Fibroblast of skin of right quadriceps (primary cell): ENCODE results near the gene TBC1D2B.
"Not testable (repeated sequence)": the region's sequence is repeated elsewhere in the genome, so short reads cannot be mapped to it uniquely, and the experiment has no call there.

Source experiments
- DNase-seq: peaks from one replicate; pipeline ENCODE4 v3.0.0-alpha.2; 2013

Gene TBC1D2B

DNA sequence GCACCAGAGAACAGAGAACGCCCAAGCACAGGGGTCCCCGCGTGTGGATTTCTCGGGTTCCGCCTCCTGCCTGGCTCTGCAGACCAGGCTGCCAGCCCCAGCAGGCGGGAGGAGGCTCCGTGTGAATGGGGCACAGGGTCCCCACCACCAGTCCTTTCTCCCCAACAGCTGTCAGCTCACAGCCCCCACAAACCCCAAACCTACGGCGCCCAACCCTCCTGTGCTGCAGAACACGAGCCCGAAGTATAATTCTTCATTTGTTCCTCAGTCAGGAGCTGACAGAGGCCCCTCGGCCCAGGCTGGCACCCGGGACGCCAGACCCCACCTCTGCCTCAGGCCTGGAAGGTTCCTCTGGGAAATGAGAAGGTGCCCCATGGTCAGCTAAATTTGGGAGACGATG, 78.0 kb downstream of the TBC1D2B start:
- DNase-seq, result no peak

DNA sequence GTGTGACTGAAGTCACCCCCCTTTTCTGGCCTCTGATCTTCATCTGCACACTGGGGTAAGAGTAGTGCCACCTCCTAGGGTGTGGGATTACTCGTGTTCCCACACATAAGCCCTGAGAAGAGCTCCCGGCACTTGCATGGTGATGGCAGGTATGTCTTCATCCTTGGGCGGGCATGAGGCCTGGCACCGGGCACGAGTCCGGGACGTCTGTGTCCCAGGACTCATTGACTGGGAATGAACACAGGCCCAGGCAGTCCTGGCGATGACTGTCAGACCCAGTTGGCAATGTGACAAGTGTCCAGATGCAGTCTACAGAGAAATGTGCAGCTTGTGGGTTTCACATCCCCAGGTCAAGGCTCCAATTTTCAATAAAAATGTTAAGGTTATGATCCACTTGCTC, 78.9 kb downstream of the TBC1D2B start:
- no peak for DNase-seq

DNA sequence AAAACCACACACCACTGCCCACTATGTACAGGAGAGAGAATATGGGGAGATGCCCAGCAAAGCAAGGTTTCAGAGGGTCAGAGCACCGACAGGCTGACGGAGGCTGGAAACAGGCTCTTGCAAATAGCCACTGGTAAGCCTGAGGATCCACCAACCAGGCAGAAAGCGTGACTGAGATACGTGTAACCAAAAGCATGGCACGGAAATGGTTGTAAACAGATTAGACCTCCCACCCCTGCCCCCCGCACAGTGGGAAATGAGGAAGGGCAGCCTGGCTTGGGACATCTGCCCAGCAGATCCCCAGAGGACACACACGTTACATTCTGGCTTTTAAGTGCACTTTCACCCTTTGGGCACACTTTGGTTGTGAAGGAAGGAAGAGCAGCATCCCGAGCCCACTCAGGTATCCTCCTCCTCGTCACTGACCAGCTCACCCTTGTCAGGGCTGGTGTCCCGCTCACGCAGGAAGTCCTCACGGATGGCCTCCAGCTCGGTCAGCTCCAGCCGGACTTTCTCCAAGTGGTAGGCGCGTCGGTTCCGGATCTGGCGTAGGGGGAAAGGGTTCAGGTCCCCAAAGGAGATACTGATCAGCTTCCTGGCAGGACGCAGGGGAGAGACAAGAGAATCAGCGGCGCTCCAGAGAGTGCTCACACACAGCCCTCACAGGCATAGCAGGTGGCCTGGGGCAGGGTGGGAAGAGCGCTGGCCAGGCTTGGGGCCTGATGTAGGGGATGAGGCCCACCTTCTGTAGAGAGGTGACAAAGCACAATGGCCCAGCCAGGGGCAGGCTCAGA, 79.6 kb downstream of the TBC1D2B start:
- DNase-seq, result not testable (repeated sequence)

DNA sequence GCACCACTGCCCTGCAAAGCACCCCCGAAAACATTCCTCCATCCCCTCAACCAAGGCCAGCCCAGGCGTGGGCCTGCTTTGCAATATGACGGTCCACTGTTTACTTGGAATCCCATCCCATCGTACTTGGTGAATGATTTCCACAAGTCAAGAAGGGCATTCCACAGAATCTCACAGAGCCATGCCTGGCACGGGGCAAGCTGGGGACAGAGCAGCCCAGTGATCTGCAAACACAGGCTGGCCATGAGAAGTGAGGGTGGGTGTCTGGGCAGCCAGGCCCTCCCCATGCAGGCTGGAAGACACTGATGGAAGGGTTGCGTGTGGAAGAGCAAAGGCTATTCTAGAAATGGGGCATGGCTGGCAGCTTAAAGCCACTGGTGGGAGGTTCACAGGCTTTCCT, 80.3 kb downstream of the TBC1D2B start:
- DNase-seq, result not testable (repeated sequence)

DNA sequence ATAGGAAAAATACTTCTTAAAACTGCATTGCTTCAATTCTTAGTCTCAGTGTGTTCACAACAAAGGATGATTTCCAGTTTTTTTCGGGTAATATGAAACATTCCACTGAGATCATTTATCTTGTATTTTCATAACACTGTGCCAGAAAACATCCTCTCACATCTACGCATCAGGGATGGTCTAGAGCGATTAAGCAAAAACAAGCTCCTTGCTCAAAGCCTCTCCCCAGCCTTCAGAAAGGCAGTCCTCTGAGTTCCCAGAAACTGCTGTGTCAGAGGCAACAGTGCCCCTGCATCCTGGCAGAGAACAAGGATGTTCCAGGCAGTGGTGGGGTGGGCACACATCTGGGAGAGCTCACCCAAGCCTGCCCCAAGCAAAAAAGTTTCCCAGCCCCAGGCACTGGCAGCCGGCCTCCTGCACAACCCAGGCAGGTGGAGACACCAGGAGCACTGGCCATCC, 80.8 kb downstream of the TBC1D2B start:
- DNase-seq, result not testable (repeated sequence)

DNA sequence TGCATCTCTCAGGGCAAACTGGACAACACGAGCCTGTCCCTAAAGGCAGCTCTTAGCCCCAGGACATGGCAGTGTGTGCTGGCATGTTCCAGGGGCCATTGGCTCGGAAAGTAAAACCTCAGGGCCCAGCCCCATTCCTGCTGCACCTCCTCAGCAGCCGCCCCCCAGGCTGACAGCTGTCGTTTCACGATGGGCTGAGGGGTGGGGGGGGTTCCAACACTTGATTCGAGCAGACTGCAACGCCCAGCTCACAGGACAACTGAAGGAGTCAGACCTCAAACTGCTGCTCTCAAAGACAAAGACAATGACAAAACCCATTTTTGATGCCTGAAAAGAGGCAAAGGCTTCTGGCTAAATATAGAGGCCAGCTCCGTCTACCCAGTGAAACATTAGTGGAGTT, 81.3 kb downstream of the TBC1D2B start:
- DNase-seq, result not testable (repeated sequence)

DNA sequence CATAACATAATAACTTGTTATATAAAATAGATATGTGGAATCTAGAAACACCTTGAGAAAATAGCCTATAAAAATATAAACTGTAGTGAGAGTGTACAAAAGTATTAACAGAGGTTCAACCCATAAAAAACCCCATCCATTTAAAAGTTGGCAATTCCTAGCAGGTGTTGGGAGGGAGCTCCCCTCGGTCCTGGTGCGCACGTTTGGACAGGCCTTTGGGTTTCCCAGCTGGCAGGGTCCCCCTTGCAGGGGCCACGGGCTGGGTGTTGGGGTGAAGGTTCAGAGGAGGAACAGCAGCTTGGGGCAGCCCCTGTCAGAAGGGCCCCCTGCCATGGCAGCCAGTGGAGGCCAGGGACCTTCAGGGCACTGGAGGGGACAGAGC, 82.0 kb downstream of the TBC1D2B start:
- not testable (repeated sequence) for DNase-seq

DNA sequence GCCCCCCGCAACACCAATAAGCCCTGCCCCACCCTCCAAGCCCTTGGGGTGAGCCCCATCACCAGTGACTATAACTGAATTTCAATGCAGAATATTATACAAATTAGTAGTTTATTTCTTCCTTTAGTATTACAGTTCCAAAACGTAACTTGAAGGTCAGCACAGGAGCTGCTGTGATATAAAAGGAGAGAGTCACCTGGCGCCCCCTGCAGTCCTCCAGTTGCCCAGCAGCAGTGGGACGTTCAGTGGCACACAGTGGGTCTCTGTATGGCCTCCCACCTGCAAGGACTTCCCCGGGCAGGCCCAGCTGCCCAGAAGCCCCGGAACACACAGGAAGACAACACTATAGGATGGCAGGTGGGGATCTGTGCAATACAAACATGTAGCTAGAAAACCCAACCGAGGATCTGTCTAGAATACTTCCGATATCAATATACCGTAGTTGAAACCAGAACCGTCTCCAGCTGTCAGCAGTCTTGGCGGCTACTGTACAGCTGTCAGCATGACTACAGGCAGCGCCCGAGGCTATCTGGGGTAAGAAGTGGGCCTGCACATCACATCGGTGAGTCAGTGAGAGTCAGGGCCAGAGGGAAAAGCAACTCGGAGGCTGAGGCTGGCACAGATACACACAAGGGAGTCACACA, 82.5 kb downstream of the TBC1D2B start:
- peak; percentile 56 for DNase-seq

DNA sequence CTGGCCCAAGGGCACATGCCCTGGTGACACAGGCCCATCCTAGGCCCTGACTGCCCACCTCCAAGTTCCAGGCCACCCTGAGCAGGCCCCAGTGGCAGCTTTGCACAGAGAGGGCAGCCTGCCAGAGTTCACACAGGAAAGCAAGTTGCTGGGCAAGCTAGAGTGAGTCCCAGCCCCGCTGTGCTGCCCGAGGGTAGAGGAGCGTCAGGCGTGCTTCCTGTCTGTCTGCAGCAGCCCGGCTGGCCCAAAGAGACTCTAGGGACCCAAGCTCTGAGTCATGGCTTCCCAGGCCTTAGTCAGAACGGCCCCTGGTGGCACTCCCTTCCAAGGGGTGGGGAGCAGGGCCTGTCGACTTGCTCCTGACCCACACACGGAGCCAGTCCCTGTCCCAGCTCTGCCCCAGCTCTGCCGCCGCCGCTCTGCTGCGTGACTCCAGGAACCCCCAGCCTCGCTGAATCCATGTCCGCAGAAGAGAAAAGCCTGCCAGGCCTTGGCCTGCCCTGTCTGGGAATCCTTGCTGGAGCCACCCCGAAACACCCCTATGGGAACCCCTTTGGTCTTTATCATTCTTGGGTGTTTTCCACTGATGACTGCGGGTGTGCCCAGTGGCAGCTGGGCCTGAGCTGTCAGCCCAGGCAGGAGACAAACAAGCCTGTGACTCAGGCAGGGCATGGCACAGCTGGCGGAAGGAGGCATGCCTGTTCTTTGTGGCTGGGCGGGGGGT, 83.4 kb downstream of the TBC1D2B start:
- DNase-seq, result peak; percentile 91

DNA sequence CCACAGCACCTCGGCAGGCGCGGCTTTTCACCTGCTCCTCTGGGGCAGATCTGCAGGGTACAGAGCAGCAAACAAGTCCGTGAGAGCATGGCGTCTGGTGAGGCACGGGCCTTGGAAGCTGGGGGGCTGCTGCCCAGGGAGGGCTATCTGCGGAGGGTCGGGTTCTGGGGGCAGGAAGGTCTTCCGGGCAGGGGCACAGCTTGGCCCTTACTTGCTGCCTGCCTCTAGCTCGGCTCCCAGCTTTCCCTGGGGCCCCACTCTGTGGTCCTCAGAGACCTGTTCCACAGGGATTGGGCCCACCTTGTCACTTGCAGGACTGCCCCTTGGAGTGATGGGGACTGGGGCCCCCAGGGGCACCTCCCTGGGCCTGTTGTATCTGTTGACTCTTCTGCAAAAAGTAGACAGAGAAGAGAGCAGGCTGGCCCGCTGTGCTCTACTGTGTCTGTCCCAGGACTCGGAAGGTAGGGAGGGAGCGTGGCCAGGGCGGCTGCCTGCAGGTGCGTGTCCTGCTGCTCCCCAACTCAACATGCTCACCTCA, 84.1 kb downstream of the TBC1D2B start:
- no peak for DNase-seq

DNA sequence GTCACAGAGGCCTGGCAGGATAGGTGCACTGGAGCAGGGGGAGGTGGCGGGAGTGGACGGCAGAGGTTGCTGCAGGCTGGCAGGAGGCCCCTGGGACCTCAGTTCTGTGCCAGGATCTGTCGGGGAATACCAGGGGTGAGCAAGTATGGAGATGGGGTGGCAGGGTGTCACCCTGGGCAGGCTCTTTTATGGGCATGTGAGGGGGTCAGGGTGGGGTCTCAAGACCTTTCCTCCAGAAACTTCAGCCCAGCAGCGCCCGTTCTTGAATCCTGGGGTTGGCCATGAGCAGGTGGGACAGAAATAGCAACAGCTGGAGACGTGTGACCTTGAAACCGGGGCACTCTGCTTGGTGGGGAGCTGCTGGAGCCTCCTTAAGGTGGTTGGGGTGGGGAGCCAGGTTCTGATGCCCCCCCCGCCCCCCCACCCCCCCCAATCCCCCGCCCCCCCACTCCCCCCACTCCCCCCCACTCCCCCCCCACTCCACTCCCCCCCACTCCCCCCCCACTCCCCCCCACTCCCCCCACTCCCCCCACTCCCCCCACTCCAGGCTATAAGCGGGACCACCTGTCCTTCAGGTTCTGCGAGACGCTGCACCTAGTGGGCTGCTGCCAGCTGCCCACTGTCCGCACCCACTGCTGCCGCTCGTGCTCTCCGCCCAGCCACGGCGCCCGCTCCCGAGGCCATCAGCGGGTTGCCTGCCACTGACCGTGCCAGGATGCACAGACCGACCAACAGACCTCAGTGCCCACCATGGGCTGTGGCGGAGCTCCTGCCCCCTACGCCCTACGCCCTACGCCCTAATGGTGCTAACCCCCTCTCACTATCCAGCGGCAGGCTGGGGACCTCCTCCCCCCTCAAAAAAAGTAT, 84.9 kb downstream of the TBC1D2B start:
- no peak for DNase-seq

DNA sequence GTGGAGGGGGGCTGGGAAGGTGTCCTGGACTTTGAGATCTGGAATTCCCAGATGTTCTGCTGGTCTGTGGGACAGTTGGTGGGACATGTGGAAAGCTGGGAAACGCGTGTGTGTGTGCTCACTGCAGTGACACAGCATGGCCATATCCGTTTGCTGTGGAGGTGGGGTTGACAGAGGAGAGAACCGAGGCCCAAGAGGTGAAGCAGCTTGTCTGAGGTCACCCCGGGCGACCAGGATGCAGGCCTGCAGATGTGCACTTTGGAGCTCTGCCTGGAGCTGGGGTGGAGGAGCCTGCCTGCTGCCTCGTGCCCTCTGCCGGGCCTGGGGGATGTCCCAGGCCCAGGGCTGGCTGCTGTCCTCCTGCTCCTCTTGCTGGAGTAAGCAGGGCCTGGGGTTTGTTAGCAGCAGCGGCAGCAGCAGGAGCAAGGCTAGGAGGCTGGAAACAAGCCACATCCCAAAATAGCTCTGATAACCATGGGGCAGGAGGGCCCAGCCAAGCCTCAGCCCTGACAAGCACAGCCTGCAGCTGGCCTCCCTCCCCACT, 85.8 kb downstream of the TBC1D2B start:
- DNase-seq, result peak; percentile 63

DNA sequence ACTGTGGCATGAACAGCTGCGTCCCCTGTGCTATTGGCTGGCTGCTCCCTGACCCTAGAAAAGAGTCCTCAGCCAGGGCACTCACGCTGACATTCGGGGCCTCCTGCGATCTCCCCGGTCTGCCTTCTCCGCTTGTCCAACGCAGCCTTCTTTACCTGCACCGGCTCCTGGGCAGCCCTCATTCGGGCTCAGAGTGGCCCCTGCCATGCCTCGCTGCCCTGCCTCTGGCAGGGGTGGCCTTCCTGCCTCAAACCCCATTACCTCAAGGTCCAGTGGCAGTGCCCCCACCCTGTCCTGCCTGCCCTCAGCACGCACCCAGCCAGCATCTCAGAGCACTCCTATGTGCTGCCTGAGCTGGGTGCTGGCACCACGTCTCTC, 86.5 kb downstream of the TBC1D2B start:
- DNase-seq, result no peak

DNA sequence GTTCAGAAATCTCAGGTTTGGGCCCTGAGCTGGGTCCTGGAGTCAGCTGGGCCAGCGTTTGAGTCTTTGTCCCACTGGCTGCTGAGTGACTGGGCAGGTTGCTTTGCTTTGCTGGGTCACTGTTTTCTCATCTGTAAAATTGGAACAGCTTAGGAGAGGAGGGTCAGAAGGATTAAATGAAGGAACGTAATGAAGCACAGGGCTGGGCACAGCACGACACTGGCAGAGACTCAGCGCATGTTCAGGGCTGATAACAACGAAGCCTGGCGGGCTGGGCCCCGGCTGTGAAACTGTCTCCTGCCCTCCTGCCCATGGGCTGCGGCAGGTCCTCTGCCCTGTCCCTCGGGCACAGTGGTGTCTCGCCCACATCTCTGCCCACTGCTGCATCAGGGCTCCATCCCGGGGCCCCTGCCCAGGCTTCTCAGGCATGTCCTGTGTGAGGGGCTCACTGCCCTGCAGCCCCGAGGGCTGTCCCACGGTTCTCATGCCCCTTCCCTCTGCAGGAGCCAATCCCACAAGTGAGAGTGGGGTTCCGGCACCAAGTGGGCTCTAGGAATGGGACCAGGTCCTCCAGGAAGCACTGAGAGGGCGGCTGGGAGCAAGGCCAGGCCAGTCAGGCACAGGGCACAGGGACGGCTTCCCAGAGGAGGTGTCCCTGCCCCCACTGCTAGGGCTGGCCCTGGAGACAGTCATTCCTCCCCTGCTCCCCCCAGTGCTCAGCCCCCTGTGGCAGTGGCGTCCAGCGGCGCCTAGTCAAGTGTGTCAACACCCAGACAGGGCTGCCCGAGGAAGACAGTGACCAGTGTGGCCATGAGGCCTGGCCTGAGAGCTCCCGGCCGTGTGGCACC, 88.0 kb downstream of the TBC1D2B start:
- no peak for DNase-seq

DNA sequence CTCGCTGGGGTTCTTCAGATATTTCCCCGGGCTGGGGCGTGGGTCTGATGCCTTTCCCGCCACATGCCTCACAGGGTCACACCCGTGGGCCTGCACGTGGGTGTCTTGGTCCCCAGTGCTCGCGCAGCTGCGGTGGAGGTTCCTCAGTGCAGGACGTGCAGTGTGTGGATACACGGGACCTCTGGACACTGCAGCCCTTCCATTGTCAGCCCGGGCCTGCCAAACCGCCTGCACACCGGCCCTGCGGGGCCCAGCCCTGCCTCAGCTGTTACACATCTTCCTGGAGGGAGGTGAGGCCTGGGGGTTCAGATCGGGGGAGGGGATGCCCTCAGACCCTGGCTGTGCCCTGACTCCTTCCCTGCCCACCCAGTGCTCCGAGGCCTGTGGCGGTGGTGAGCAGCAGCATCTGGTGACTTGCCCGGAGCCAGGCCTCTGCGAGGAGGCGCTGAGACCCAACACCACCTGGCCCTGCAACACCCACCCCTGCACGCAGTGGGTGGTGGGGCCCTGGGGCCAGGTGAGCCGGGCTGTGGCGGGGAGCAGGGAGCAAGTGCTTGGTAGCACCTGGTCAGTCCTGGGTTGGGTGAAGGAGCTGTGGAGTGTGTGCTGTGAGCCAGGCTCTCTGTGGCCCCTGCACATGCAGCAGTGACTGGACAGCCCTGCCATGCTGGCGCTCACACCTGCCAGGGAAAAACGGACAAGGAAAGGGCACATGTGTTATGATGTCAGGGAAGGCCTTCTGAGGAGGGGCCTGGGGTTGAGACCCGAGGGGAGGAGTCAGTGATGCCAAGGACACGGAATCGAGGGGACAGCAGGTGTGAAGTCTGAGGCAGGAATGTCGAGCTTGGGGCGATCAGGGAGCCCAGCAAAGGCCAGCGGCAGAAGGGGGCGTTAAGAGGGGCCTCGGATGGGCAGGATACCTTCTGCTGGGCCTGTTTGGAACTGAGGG, 88.9 kb downstream of the TBC1D2B start:
- DNase-seq, result no peak

DNA sequence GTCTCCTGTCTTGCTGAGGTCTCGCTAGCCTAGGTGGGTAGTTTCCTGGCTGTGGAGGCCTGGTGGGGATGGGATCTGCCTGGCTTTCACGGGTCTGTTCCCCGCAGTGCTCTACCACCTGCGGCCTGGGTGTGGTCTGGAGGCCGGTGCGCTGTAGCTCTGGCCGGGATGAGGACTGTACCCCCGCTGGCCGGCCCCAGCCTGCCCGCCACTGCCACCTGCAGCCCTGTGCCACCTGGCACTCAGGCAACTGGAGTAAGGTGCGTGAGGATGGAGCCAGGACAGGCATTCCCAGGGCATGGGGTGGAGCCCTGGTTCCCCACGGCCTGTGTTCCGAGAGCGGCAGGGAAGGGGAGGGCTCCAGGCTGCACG, 89.8 kb downstream of the TBC1D2B start:
- not testable (repeated sequence) for DNase-seq

DNA sequence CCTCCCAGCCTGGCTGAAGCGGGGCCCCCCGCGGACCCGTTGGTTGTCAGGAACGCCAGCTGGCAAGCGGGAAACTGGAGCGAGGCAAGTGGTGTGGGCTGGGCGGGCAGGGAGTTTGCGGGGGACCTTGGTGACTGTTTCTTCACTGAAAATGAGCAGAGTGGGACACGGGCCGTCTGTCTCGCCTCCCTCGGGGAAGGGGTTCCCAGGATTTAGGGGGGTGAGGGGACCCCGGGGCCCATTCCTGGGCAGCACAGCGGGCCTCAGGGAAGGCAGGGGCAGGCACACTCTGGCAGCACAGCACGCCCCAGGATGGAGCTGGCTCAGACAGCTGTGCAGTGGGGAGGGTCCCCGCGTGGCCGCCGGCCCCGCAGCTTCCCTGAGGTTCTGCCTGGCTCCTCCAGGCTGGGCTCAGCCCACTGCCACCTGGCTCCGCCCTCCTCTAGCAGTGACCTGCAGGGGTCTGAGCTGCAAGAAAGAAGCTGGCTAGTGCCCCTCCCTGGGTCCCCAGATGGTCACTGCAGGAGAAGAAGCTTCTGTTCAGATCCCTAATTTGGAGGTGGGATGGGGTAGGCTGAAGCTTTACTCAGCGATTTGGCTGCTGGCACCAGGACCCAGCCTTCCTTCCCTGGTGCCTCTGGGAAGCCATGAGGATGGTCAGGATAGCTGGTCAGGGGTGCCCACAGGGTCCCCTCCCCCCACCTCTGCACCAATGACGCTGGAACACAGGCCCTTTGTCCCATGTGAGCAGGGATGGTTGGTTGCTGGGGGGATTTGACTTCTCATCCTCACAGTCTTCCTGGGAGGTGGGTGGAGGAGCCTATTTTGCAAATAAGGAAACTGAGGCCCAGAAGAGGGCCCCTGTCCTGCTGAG, 90.4 kb downstream of the TBC1D2B start:
- DNase-seq, result no peak

DNA sequence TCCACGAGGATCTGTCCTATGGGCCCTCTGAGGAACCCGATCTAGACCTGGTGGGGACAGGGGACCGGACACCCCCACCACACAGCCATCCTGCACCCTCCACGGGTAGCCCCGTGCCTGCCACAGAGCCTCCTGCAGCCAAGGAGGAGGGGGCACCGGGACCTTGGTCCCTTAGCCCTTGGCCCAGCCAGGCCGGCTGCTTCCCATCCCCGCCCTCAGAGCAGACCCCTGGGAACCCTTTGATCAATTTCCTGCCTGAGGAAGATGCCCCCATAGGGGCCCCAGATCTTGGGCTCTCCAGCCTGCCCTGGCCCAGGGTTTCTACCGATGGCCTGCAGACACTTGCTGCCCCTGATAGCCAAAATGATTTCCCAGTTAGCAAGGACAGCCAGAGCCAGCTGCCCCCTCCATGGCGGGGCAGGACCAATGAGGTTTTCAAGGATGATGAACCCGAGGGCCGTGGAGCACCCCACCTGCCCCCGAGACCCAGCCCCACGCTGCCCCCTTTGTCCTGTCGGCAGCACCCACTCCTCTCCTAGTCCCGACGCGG, 91.5 kb downstream of the TBC1D2B start:
- DNase-seq, result no peak
